Liver (tissue), 9 donors: ENCODE results near the gene NEK11. TPM values are rescaled to one million over a fixed set of nuclear protein-coding genes. Genes with fewer than 3 reads are reported as not detected.

Source experiments
- DNase-seq: peaks from one replicate; pipeline ENCODE4 v3.0.0-alpha.2; 2017; ENCODE audit warnings: low spot score
- H3K27ac ChIP-seq, 2 donors: one replicate each; pipeline ENCODE4 v1.7.0; 2013; ENCODE audit warnings: inconsistent platforms in 2 of 2, low read length in 2 of 2, control low read depth in 1 of 2, low read depth in 1 of 2, mild to moderate bottlenecking in 1 of 2
- H3K27me3 ChIP-seq, 4 donors: one replicate each; pipeline versions ENCODE4 v1.6.1 to v1.7.0; 2013; ENCODE audit warnings: low read length in 3 of 4, inconsistent platforms in 1 of 4, mild to moderate bottlenecking in 1 of 4, moderate library complexity in 1 of 4; ENCODE audit not compliant: control insufficient read depth in 4 of 4, insufficient read depth in 4 of 4
- H3K36me3 ChIP-seq, 4 donors: one replicate each; pipeline versions ENCODE4 v1.6.1 to v1.7.0; 2013; ENCODE audit warnings: low read length in 3 of 4, mild to moderate bottlenecking in 3 of 4, low read depth in 1 of 4, moderate library complexity in 1 of 4; ENCODE audit not compliant: control insufficient read depth in 4 of 4, insufficient read depth in 3 of 4
- H3K4me1 ChIP-seq, 4 donors: one replicate each; pipeline versions ENCODE4 v1.6.1 to v1.7.0; 2013; ENCODE audit warnings: low read length in 3 of 4, mild to moderate bottlenecking in 3 of 4, moderate library complexity in 1 of 4; ENCODE audit not compliant: control insufficient read depth in 4 of 4, insufficient read depth in 4 of 4
- H3K4me3 ChIP-seq, 3 donors: one replicate each; pipeline versions ENCODE4 v1.6.1 to v1.7.0; 2013; ENCODE audit warnings: low read length in 3 of 3, control low read depth in 1 of 3, low read depth in 1 of 3, mild to moderate bottlenecking in 1 of 3
- H3K9ac ChIP-seq, 2 donors: one replicate each; pipeline ENCODE4 v1.7.0; 2013; ENCODE audit warnings: low read length in 2 of 2, mild to moderate bottlenecking in 2 of 2, moderate library complexity in 2 of 2, control low read depth in 1 of 2, low read depth in 1 of 2
- H3K9me3 ChIP-seq, 4 donors: one replicate each; pipeline versions ENCODE4 v1.6.1 to v1.7.0; 2013; ENCODE audit warnings: low read length in 3 of 4; ENCODE audit not compliant: control insufficient read depth in 4 of 4
- ATF3 ChIP-seq: IDR thresholded peaks from 2 replicates; pipeline ENCODE4 v1.6.1; 2016; ENCODE audit warnings: antibody characterized with exemption
- CTCF ChIP-seq: fragments of 150-350 bp; IDR thresholded peaks from 2 replicates; pipeline ENCODE4 v1.5.1; 2017; ENCODE audit warnings: improper control_type of control experiment, low read depth, low read length; ENCODE audit not compliant: missing input control
- EGR1 ChIP-seq, 2 donors: IDR thresholded peaks; 2 replicates each; pipeline ENCODE4 v1.6.1; 2016 to 2018; ENCODE audit warnings: antibody characterized with exemption in 2 of 2, low read depth in 2 of 2
- FOXA1 ChIP-seq: IDR thresholded peaks from 2 replicates; pipeline ENCODE4 v1.6.1; 2016; ENCODE audit warnings: antibody characterized with exemption
- FOXA2 ChIP-seq: IDR thresholded peaks from 2 replicates; pipeline ENCODE4 v1.6.1; 2016; ENCODE audit warnings: antibody characterized with exemption
- GABPA ChIP-seq, 2 donors: IDR thresholded peaks in 1 of 2; conservative IDR thresholded peaks in 1 of 2; 2 replicates each; pipeline ENCODE4 v1.6.1; 2016; ENCODE audit warnings: antibody characterized with exemption in 2 of 2, mild to moderate bottlenecking in 1 of 2, moderate library complexity in 1 of 2
- HNF4A ChIP-seq, 2 donors: conservative IDR thresholded peaks; 2 replicates each; pipeline ENCODE4 v1.6.1; 2016; ENCODE audit warnings: antibody characterized with exemption in 2 of 2, mild to moderate bottlenecking in 2 of 2
- HNF4G ChIP-seq: IDR thresholded peaks from 2 replicates; pipeline ENCODE4 v1.6.1; 2016; ENCODE audit warnings: antibody characterized with exemption
- JUND ChIP-seq, 2 donors: IDR thresholded peaks; 2 replicates each; pipeline ENCODE4 v1.6.1; 2016; ENCODE audit warnings: antibody characterized with exemption in 2 of 2
- MAX ChIP-seq: IDR thresholded peaks from 2 replicates; pipeline ENCODE4 v1.6.1; 2016; ENCODE audit warnings: antibody characterized with exemption
- NR2F2 ChIP-seq: IDR thresholded peaks from 2 replicates; pipeline ENCODE4 v1.6.1; 2016; ENCODE audit warnings: antibody characterized with exemption
- RAD21 ChIP-seq, 2 donors: IDR thresholded peaks; 2 replicates each; pipeline ENCODE4 v1.6.1; 2016; ENCODE audit warnings: antibody characterized with exemption in 2 of 2, mild to moderate bottlenecking in 2 of 2
- REST ChIP-seq: IDR thresholded peaks from 2 replicates; pipeline ENCODE4 v1.6.1; 2016; ENCODE audit warnings: antibody characterized with exemption, mild to moderate bottlenecking
- RXRA ChIP-seq, 2 donors: IDR thresholded peaks; 2 replicates each; pipeline ENCODE4 v1.6.1; 2017 to 2018; ENCODE audit warnings: antibody characterized with exemption in 2 of 2, mild to moderate bottlenecking in 1 of 2
- SP1 ChIP-seq: IDR thresholded peaks from 2 replicates; pipeline ENCODE4 v1.6.1; 2018; ENCODE audit warnings: antibody characterized with exemption, mild to moderate bottlenecking
- TAF1 ChIP-seq: conservative IDR thresholded peaks from 2 replicates; pipeline ENCODE4 v1.6.1; 2016; ENCODE audit warnings: antibody characterized with exemption, mild to moderate bottlenecking
- YY1 ChIP-seq: IDR thresholded peaks from 2 replicates; pipeline ENCODE4 v1.6.1; 2016; ENCODE audit warnings: antibody characterized with exemption, mild to moderate bottlenecking
- ZBTB33 ChIP-seq: IDR thresholded peaks from 2 replicates; pipeline ENCODE4 v1.6.1; 2016; ENCODE audit warnings: antibody characterized with exemption
- WGBS: extraction: QIAGEN DNeasy Blood & Tissue Kit; methylation state at CpG from one replicate; pipeline ENCODE4 v1.1.7; 2013; 5-methylcytosine and 5-hydroxymethylcytosine counted together
- polyA plus RNA-seq, 2 donors: library from polyadenylated mRNA; stranded (reverse) in 1 of 2; unstranded in 1 of 2; fragments of 200-250 nt in 1 of 2; fragments of >200 nt in 1 of 2; fragmentation: Nextera tagmentation in 1 of 2; extraction: Ambion mirVana in 1 of 2; gene quantifications; one replicate each; pipeline versions ENCODE4 v1.2.1 to v1.2.3, GENCODE V29; 2013 to 2015
- total RNA-seq, 2 donors: library from RNA; depleted of rRNA; stranded (reverse); fragments of >200 nt; gene quantifications; one replicate each; pipeline ENCODE4 v1.2.3, GENCODE V29; 2014
- donor health status: healthy.
- donor health status: healthy.
- donor health status: healthy.
- donor health status: healthy.
- donor health status: healthy.

Gene NEK11
- total and polyA plus RNA-seq, 4 donors: 0.35 to 0.92 (median 0.69) TPM

GRCh38 chr3:131275556-131275955 lies 248.9 kb downstream of the NEK11 start:
- no peak for DNase-seq
- Histone ChIP-seq H3K9ac (no peak overlapping the region), H3K27ac (no peak overlapping the region), H3K4me1 (no peaks in the 10 kb centered on the region), H3K27me3 (no peaks in the 10 kb centered on the region), H3K9me3 (no peaks in the 10 kb centered on the region), H3K4me3 (no peak overlapping the region), H3K36me3 (no peaks in the 10 kb centered on the region)
- 60% methylated on average over 1 of the region's 1 CpG for WGBS
- TF ChIP-seq HNF4A (conservative IDR thresholded peaks at IDR 0.05): no peak
- no peak for TF ChIP-seq TAF1
- TF ChIP-seq GABPA (IDR thresholded peaks at IDR 0.05 in 1 of 2, conservative IDR thresholded peaks at IDR 0.05 in 1 of 2): no peak
- no peak for TF ChIP-seq FOXA2
- no peak for TF ChIP-seq YY1
- TF ChIP-seq RAD21 (IDR thresholded peaks at IDR 0.05): no peak
- no peak for TF ChIP-seq REST
- no peak for TF ChIP-seq NR2F2
- TF ChIP-seq CTCF: no peak
- TF ChIP-seq HNF4G: no peak
- no peak for TF ChIP-seq FOXA1
- TF ChIP-seq EGR1 (IDR thresholded peaks at IDR 0.05; ENCODE audit: low read depth in 2 of 2): no peak
- TF ChIP-seq ZBTB33: no peak
- no peak for TF ChIP-seq JUND (IDR thresholded peaks at IDR 0.05)
- no peak for TF ChIP-seq RXRA (IDR thresholded peaks at IDR 0.05)
- TF ChIP-seq ATF3: no peak
- TF ChIP-seq SP1: no peak
- no peak for TF ChIP-seq MAX
